Measurements from ENCODE around the gene ATP6V0A1.
A peak's percentile ranks its signal among the peaks of the same experiment; 100 is the strongest.

ATP6V0A1 gene

GRCh38 chr17:42562388-42563142 is 103.9 kb downstream of the ATP6V0A1 start:
- no peak for DNase-seq (ENCODE audit: low spot score)

- no peak for DNase-seq (ENCODE audit: low spot score)
Observed at GRCh38 chr17:42563143-42563509, 104.4 kb downstream of the ATP6V0A1 start.

GRCh38 chr17:42563543-42563942 is 104.9 kb downstream of the ATP6V0A1 start:
- DNase-seq (ENCODE audit: low spot score): no peak

GRCh38 chr17:42563950-42564349 is 105.3 kb downstream of the ATP6V0A1 start:
- no peak for DNase-seq (ENCODE audit: low spot score)

- no peak for DNase-seq (ENCODE audit: low spot score)
Observed at GRCh38 chr17:42564815-42565522, 106.3 kb downstream of the ATP6V0A1 start.

GRCh38 chr17:42565523-42566214 is 107.0 kb downstream of the ATP6V0A1 start:
- no peak for DNase-seq (ENCODE audit: low spot score)

GRCh38 chr17:42566215-42566882 is 107.7 kb downstream of the ATP6V0A1 start:
- no peak for DNase-seq (ENCODE audit: low spot score)

- DNase-seq (ENCODE audit: low spot score): peak; percentile 100
Observed at GRCh38 chr17:42566883-42567573, 108.3 kb downstream of the ATP6V0A1 start, which contains the start of gene MLX. Gene MLX (plus strand): TSS chr17:42567100. CDS start chr17:42567125, 25 bp downstream.

- DNase-seq (ENCODE audit: low spot score): no peak
Observed at GRCh38 chr17:42568341-42569111, 109.8 kb downstream of the ATP6V0A1 start.

GRCh38 chr17:42571435-42572225 is 113.0 kb downstream of the ATP6V0A1 start:
- DNase-seq (ENCODE audit: low spot score): no peak

Measured in iPS-NIHi11 (cell line).